ENCODE measurements around the gene QSOX1.

DNA sequence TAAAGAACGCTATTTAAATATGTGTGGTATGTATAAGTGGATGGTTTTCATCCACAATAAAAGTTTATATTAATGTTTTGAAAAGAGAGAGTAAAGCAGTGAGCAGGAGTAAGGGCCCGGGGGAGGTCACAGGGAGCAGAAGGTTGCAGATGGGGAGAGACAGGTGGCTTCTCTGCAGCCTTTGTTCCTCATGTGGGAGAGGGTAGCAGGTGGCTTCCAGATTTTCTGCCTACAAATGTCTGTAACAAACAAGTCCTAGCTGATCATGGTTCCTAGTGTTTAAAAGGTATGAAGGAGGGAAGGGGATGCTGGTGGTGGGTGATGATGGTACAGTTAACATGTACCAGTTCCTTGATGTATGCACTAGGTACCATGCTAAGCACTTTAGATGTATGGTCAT lies 18.8 kb downstream of the QSOX1 start:
- TF ChIP-seq, protein P1, sequence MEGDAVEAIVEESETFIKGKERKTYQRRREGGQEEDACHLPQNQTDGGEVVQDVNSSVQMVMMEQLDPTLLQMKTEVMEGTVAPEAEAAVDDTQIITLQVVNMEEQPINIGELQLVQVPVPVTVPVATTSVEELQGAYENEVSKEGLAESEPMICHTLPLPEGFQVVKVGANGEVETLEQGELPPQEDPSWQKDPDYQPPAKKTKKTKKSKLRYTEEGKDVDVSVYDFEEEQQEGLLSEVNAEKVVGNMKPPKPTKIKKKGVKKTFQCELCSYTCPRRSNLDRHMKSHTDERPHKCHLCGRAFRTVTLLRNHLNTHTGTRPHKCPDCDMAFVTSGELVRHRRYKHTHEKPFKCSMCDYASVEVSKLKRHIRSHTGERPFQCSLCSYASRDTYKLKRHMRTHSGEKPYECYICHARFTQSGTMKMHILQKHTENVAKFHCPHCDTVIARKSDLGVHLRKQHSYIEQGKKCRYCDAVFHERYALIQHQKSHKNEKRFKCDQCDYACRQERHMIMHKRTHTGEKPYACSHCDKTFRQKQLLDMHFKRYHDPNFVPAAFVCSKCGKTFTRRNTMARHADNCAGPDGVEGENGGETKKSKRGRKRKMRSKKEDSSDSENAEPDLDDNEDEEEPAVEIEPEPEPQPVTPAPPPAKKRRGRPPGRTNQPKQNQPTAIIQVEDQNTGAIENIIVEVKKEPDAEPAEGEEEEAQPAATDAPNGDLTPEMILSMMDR (conservative IDR thresholded peaks at IDR 0.05 in 1 of 2, IDR thresholded peaks at IDR 0.05 in 1 of 2; ENCODE audit: extremely low read depth in 1 of 2, insufficient read depth in 1 of 2, low read depth in 1 of 2, low read length in 2 of 2): no peak
- TF ChIP-seq EZH2 (IDR thresholded peaks at IDR 0.05; ENCODE audit: borderline replicate concordance, low read length): no peak
